ENCODE data around the gene ADAM33. TPM values are rescaled to one million over a fixed set of nuclear protein-coding genes. Genes with fewer than 3 reads are reported as not detected.

The ADAM33 gene
- total RNA-seq, 1 experiment from 2014 or later, result 0.23 TPM

- intact Hi-C loops (cut with micrococcal nuclease; ENCODE audit: unreplicated experiment), result no loop called here
Observed at GRCh38 chr20:3679749-3680700, 1.8 kb downstream of the ADAM33 start.

GRCh38 chr20:3678856-3679720, 2.7 kb downstream of the ADAM33 start:
- ChIA-PET CTCF (interaction anchor here (1.1 to 3.5 kb wide), 2 partner anchors 32 to 89 kb away, joined by 4 to 34 read pairs; partner anchors contain the start of gene ADISSP), POLR2A (interaction anchor here (0.6 kb wide), 1 partner anchor 26 kb away, joined by 6 read pairs; no protein-coding TSS in a partner anchor)
- no peak overlapping the region for H3K4me3 Mint-ChIP-seq (ENCODE audit: unreplicated experiment)
- intact Hi-C loops (cut with micrococcal nuclease; ENCODE audit: unreplicated experiment), result no loop called here
- Histone ChIP-seq H3K9me3 (no peaks in the 10 kb centered on the region), H3K4me1 (no peaks in the 10 kb centered on the region), H3K4me3 (ENCODE audit: low read depth, low read length) (no peak overlapping the region), H3K27me3 (replicated peaks; ENCODE audit: control insufficient read depth, insufficient read depth, low read length) (peaks cover 3% of the 10 kb centered on the region; the same call in 1 of the 2 replicates), H3K36me3 (ENCODE audit: control insufficient read depth, insufficient read depth, low read length) (no peaks in the 10 kb centered on the region)
- TF ChIP-seq CTCF (IDR thresholded peaks at IDR 0.05; ENCODE audit: insufficient read depth in 1 of 2, low read depth in 1 of 2, low read length in 1 of 2, severe bottlenecking in 1 of 2, unreplicated experiment in 1 of 2), result no peak
- H3K4me1 Mint-ChIP-seq (ENCODE audit: low read depth, unreplicated experiment), result no peaks in the 10 kb centered on the region
- H3K36me3 Mint-ChIP-seq (ENCODE audit: insufficient read depth, unreplicated experiment), result no peaks in the 10 kb centered on the region
- no peaks in the 10 kb centered on the region for H3K9me3 Mint-ChIP-seq (ENCODE audit: unreplicated experiment)
- peaks cover 17% of the 10 kb centered on the region for H3K27me3 Mint-ChIP-seq (ENCODE audit: insufficient read depth, unreplicated experiment)
- H3K27ac Mint-ChIP-seq (ENCODE audit: unreplicated experiment), result no peak overlapping the region
- no peak for DNase-seq
- BruUV-seq (replicated peaks), result no TSS peak

More at GRCh38 chr20:3679749-3680700, 1.8 kb downstream of the ADAM33 start:
- no peak overlapping the region for H3K27ac Mint-ChIP-seq (ENCODE audit: unreplicated experiment)
- ChIA-PET CTCF (interaction anchor here (1.1 to 3.5 kb wide), 3 partner anchors 31 to 88 kb away, joined by 3 to 34 read pairs (median 4); partner anchors contain the start of gene ADISSP), POLR2A (interaction anchor here (0.6 kb wide), 1 partner anchor 27 kb away, joined by 6 read pairs; no protein-coding TSS in a partner anchor)
- no TSS peak for BruUV-seq (replicated peaks)
- no peaks in the 10 kb centered on the region for H3K9me3 ChIP-seq
- no peaks in the 10 kb centered on the region for H3K9me3 Mint-ChIP-seq (ENCODE audit: unreplicated experiment)
- no peaks in the 10 kb centered on the region for H3K4me1 Mint-ChIP-seq (ENCODE audit: low read depth, unreplicated experiment)
- no peak overlapping the region for H3K4me3 ChIP-seq (ENCODE audit: low read depth, low read length)
- H3K4me1 ChIP-seq, result no peaks in the 10 kb centered on the region
- H3K36me3 ChIP-seq (ENCODE audit: control insufficient read depth, insufficient read depth, low read length), result no peaks in the 10 kb centered on the region
- H3K36me3 Mint-ChIP-seq (ENCODE audit: insufficient read depth, unreplicated experiment), result no peaks in the 10 kb centered on the region
- TF ChIP-seq CTCF (IDR thresholded peaks at IDR 0.05; ENCODE audit: insufficient read depth in 1 of 2, low read depth in 1 of 2, low read length in 1 of 2, severe bottlenecking in 1 of 2, unreplicated experiment in 1 of 2), result no peak
- no peaks in the 10 kb centered on the region for H3K27me3 ChIP-seq (replicated peaks; ENCODE audit: control insufficient read depth, insufficient read depth, low read length)
- H3K27me3 Mint-ChIP-seq (ENCODE audit: insufficient read depth, unreplicated experiment), result peaks cover 11% of the 10 kb centered on the region
- H3K4me3 Mint-ChIP-seq (ENCODE audit: unreplicated experiment), result no peak overlapping the region
- no peak for DNase-seq

GRCh38 chr20:3678198-3678597, 3.6 kb downstream of the ADAM33 start:
- Mint-ChIP-seq H3K27ac (ENCODE audit: unreplicated experiment) (no peak overlapping the region), H3K36me3 (ENCODE audit: insufficient read depth, unreplicated experiment) (no peaks in the 10 kb centered on the region), H3K27me3 (ENCODE audit: insufficient read depth, unreplicated experiment) (peaks cover 18% of the 10 kb centered on the region), H3K4me3 (ENCODE audit: unreplicated experiment) (no peak overlapping the region), H3K4me1 (ENCODE audit: low read depth, unreplicated experiment) (no peaks in the 10 kb centered on the region), H3K9me3 (ENCODE audit: unreplicated experiment) (no peaks in the 10 kb centered on the region)
- ChIA-PET CTCF (interaction anchor here (1.6 to 3.5 kb wide), 5 partner anchors 8 to 103 kb away, joined by 8 to 61 read pairs (median 18); partner anchors contain the start of genes ADISSP and SPEF1), POLR2A (no interaction called here)
- no peak overlapping the region for H3K4me3 ChIP-seq (ENCODE audit: low read depth, low read length)
- H3K4me1 ChIP-seq, result no peaks in the 10 kb centered on the region
- intact Hi-C loops (cut with micrococcal nuclease; ENCODE audit: unreplicated experiment), result no loop called here
- peaks cover 3% of the 10 kb centered on the region; the same call in 1 of the 2 replicates for H3K27me3 ChIP-seq (replicated peaks; ENCODE audit: control insufficient read depth, insufficient read depth, low read length)
- no peaks in the 10 kb centered on the region for H3K36me3 ChIP-seq (ENCODE audit: control insufficient read depth, insufficient read depth, low read length)
- H3K9me3 ChIP-seq, result no peaks in the 10 kb centered on the region
- BruUV-seq (replicated peaks), result no TSS peak
- no peak for TF ChIP-seq CTCF (IDR thresholded peaks at IDR 0.05; ENCODE audit: insufficient read depth in 1 of 2, low read depth in 1 of 2, low read length in 1 of 2, severe bottlenecking in 1 of 2, unreplicated experiment in 1 of 2)
- no peak for DNase-seq
